Stimulated activated CD4-positive, alpha-beta T cell treated with anti-CD3 and anti-CD28 coated beads, Interleukin-1b, Interleukin-23, amount 100 ng/mL, for 48 hours (primary cell): Measurements from ENCODE around the gene ERV3-1.
"Not testable (repeated sequence)": the region's sequence is repeated elsewhere in the genome, so short reads cannot be mapped to it uniquely, and the experiment has no call there.

ENCODE experiments used
- DNase-seq: peaks from one replicate; pipeline ENCODE4 v3.0.0-alpha.2; 2020

The ERV3-1 gene

GRCh38 chr7:64999165-65000004, 7.1 kb downstream of the ERV3-1 start:
- DNase-seq = no peak

- DNase-seq = no peak
These were observed 7.7 kb downstream of the ERV3-1 start for GRCh38 chr7:64998865-64999164.

GRCh38 chr7:64997927-64998391, 8.5 kb downstream of the ERV3-1 start:
- DNase-seq = no peak

GRCh38 chr7:64997164-64997908, 9.2 kb downstream of the ERV3-1 start:
- DNase-seq = no peak

GRCh38 chr7:64996305-64996704, 10.2 kb downstream of the ERV3-1 start:
- DNase-seq = no peak

GRCh38 chr7:64993901-64994300, 12.6 kb downstream of the ERV3-1 start:
- no peak for DNase-seq

GRCh38 chr7:64992971-64993370, 13.5 kb downstream of the ERV3-1 start:
- no peak for DNase-seq

- no peak for DNase-seq
These were observed 15.6 kb downstream of the ERV3-1 start, which contains the start of gene ZNF117 for GRCh38 chr7:64990936-64991335. ZNF117 (minus strand) TSS chr7:64991036.

- DNase-seq = no peak
These were observed 16.3 kb downstream of the ERV3-1 start for GRCh38 chr7:64990216-64990615.

GRCh38 chr7:64978497-64979203, 27.8 kb downstream of the ERV3-1 start:
- DNase-seq = no peak

- no peak for DNase-seq
These were observed 40.9 kb downstream of the ERV3-1 start for GRCh38 chr7:64965594-64965993.

- DNase-seq = no peak
These were observed 47.3 kb downstream of the ERV3-1 start for GRCh38 chr7:64959072-64959747.

GRCh38 chr7:64951250-64951848, 55.1 kb downstream of the ERV3-1 start:
- DNase-seq = no peak

- DNase-seq = not testable (repeated sequence)
These were observed 55.8 kb downstream of the ERV3-1 start for GRCh38 chr7:64950673-64951072.

GRCh38 chr7:64948774-64949173, 57.7 kb downstream of the ERV3-1 start:
- not testable (repeated sequence) for DNase-seq

GRCh38 chr7:64947252-64948000, 59.1 kb downstream of the ERV3-1 start:
- no peak for DNase-seq

- DNase-seq = peak; percentile 25
These were observed 59.7 kb downstream of the ERV3-1 start for GRCh38 chr7:64946772-64947171.

- no peak for DNase-seq
These were observed 60.8 kb downstream of the ERV3-1 start for GRCh38 chr7:64945503-64946175.

- not testable (repeated sequence) for DNase-seq
These were observed 61.6 kb downstream of the ERV3-1 start for GRCh38 chr7:64944667-64945502.
